ENCODE measurements around the gene CYP11A1. TPM values are rescaled to one million over a fixed set of nuclear protein-coding genes. Genes with fewer than 3 reads are reported as not detected.

Gene CYP11A1
- total RNA-seq, 1 experiment from 2014 or later = 1.7 TPM

- Histone ChIP-seq H3K56ac (ENCODE audit: insufficient read length, low read depth, low read length) (no peak overlapping the region), H3K23me2 (ENCODE audit: insufficient read length, low read depth, low read length, poor library complexity, severe bottlenecking) (no peaks in the 10 kb centered on the region), H2BK5ac (ENCODE audit: insufficient read length, low read length) (no peak overlapping the region), H3K4me1 (ENCODE audit: insufficient read depth, low read length) (peaks cover 5% of the 10 kb centered on the region; the same call in 1 of the 2 replicates), H4K20me1 (ENCODE audit: control insufficient read depth, insufficient read depth, insufficient read length) (no peaks in the 10 kb centered on the region), H4K8ac (replicated peaks; ENCODE audit: insufficient read length, low read depth, low read length) (no peak overlapping the region), H3K4me2 (ENCODE audit: insufficient read depth, insufficient read length, low read length) (no peak overlapping the region), H3K9me3 (ENCODE audit: control insufficient read depth, low read depth, low read length) (no peaks in the 10 kb centered on the region), H3K27ac (ENCODE audit: insufficient read length, low read depth, low read length) (no peak overlapping the region), H3K9ac (ENCODE audit: extremely low read depth, insufficient read length, low read length) (no peak overlapping the region), H3K79me1 (ENCODE audit: insufficient read depth, low read depth, low read length, poor library complexity, severe bottlenecking) (no peaks in the 10 kb centered on the region), H4K5ac (ENCODE audit: insufficient read length, low read depth, low read length) (no peak overlapping the region), H2BK12ac (ENCODE audit: insufficient read length, low read depth, low read length) (no peak overlapping the region), H3K4ac (ENCODE audit: low read depth, low read length) (no peak overlapping the region), H3K27me3 (ENCODE audit: insufficient read depth, low read length) (no peaks in the 10 kb centered on the region), H2AFZ (ENCODE audit: low read length) (no peak overlapping the region), H3K79me2 (ENCODE audit: insufficient read depth, low read length) (no peaks in the 10 kb centered on the region), H3T11ph (ENCODE audit: low read length) (no peak overlapping the region), H3K23ac (ENCODE audit: insufficient read length, low read depth, low read length) (no peak overlapping the region), H3K18ac (ENCODE audit: insufficient read length, low read depth, low read length) (no peak overlapping the region), H2BK15ac (ENCODE audit: low read depth, low read length) (no peak overlapping the region), H4K91ac (ENCODE audit: insufficient read length, low read depth, low read length) (no peak overlapping the region), H2AK5ac (ENCODE audit: insufficient read length, low read length) (no peak overlapping the region), H2BK120ac (ENCODE audit: low read depth, low read length, poor library complexity, severe bottlenecking) (no peak overlapping the region), H2BK20ac (ENCODE audit: low read depth, low read length, poor library complexity, severe bottlenecking) (no peak overlapping the region), H3K14ac (ENCODE audit: insufficient read depth, low read length) (no peak overlapping the region)
- H3K36me3 Mint-ChIP-seq (ENCODE audit: insufficient read depth in 1 of 3, low read depth in 3 of 3) = no peaks in the 10 kb centered on the region; a peak in 1 of 7 replicates
- WGBS (ENCODE audit: extremely low coverage, insufficient read length, low lambda C conversion rate) = no CpG with 5 or more reads among the region's 6 CpGs
- TF ChIP-seq, protein P1, sequence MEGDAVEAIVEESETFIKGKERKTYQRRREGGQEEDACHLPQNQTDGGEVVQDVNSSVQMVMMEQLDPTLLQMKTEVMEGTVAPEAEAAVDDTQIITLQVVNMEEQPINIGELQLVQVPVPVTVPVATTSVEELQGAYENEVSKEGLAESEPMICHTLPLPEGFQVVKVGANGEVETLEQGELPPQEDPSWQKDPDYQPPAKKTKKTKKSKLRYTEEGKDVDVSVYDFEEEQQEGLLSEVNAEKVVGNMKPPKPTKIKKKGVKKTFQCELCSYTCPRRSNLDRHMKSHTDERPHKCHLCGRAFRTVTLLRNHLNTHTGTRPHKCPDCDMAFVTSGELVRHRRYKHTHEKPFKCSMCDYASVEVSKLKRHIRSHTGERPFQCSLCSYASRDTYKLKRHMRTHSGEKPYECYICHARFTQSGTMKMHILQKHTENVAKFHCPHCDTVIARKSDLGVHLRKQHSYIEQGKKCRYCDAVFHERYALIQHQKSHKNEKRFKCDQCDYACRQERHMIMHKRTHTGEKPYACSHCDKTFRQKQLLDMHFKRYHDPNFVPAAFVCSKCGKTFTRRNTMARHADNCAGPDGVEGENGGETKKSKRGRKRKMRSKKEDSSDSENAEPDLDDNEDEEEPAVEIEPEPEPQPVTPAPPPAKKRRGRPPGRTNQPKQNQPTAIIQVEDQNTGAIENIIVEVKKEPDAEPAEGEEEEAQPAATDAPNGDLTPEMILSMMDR (conservative IDR thresholded peaks at IDR 0.05) = peak; percentile 94
- H3K9me3 Mint-ChIP-seq = no peaks in the 10 kb centered on the region
- H3K27me3 Mint-ChIP-seq (ENCODE audit: low read depth) = peaks cover 3% of the 10 kb centered on the region
- H3K4me3 Mint-ChIP-seq = no peak overlapping the region
- peaks cover 16 to 45% of the 10 kb centered on the region in 2 experiments for H3K4me1 Mint-ChIP-seq
- DNase-seq = peak; percentile 83
- no peak overlapping the region for H3K27ac Mint-ChIP-seq
Observed at GRCh38 chr15:74322558-74323180, 44.8 kb downstream of the CYP11A1 start.
